ENCODE data around the gene DZIP3. TPM values are rescaled to one million over a fixed set of nuclear protein-coding genes. Genes with fewer than 3 reads are reported as not detected.
"Not testable (repeated sequence)": the region's sequence is repeated elsewhere in the genome, so short reads cannot be mapped to it uniquely, and the experiment has no call there.

Gene DZIP3
- total and polyA plus RNA-seq, 7 experiments from 2014 or later, result 4.5 to 17.3 (median 14.5) TPM

- Histone ChIP-seq H3K4me3 (ENCODE audit: low read length) (no peak overlapping the region), H3K27me3 (ENCODE audit: control insufficient read depth in 2 of 2, insufficient read depth in 2 of 2, low read length in 2 of 2) (no peaks in the 10 kb centered on the region), H3K9me3 (ENCODE audit: control insufficient read depth in 2 of 3, low read length in 3 of 3) (no peaks in the 10 kb centered on the region), H3K4me1 (ENCODE audit: control insufficient read depth in 2 of 2, insufficient read depth in 2 of 2, low read length in 2 of 2) (no peaks in the 10 kb centered on the region), H3K36me3 (ENCODE audit: control insufficient read depth in 2 of 3, insufficient read depth in 3 of 3, low read length in 3 of 3) (no peaks in the 10 kb centered on the region), H3K27ac (ENCODE audit: low read depth, low read length) (no peak overlapping the region)
- intact Hi-C loops (cut with micrococcal nuclease), result no loop called here
- no peak overlapping the region for H3K4me3 Mint-ChIP-seq
- H3K9me3 Mint-ChIP-seq, result no peaks in the 10 kb centered on the region
- H3K36me3 Mint-ChIP-seq, result peaks cover 9 to 53% (median 35%) of the 10 kb centered on the region in 5 donors
- no peak for DNase-seq
- CTCF ChIA-PET, result no interaction called here
- no peaks in the 10 kb centered on the region for H3K27me3 Mint-ChIP-seq
- ATAC-seq, result no peak
- peaks cover 0 to 8% (median 0%) of the 10 kb centered on the region in 7 donors for H3K4me1 Mint-ChIP-seq
- POLR2A ChIA-PET, result no interaction called here
- H3K27ac Mint-ChIP-seq, result no peak overlapping the region
Observed at GRCh38 chr3:108673988-108674661, 84.6 kb downstream of the DZIP3 start.

DNA sequence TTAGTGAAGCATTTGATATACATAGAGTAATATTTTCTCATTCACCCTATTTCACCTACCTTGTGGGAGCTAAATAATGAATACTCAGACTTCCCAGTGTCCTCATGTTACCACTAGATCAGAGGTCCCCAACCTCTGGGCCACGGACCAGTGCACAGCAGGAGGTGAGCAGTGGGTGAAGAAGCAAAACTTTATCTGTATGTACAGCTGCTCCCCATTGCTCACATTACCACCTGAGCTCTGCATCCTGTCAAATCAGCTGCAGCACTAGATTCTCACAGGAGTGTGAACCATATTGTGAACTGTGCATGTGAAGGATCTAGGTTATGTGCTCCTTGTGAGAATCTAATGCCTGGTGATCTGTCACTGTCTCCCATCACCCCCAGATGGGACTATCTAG lies 88.3 kb downstream of the DZIP3 start:
- ChIA-PET CTCF (interaction anchor here (1.1 kb wide), 1 partner anchor 15 kb away, joined by 3 read pairs; no protein-coding TSS in a partner anchor), POLR2A (no interaction called here)
- DNase-seq (no peak), ATAC-seq (no peak)
- Mint-ChIP-seq H3K4me3 (no peak overlapping the region), H3K36me3 (peaks cover 0 to 55% (median 31%) of the 10 kb centered on the region in 5 donors), H3K27me3 (no peaks in the 10 kb centered on the region), H3K27ac (no peak overlapping the region), H3K9me3 (peaks cover 0 to 2% (median 0%) of the 10 kb centered on the region in 11 donors), H3K4me1 (peaks cover 0 to 6% (median 0%) of the 10 kb centered on the region in 7 donors)
- H3K9me3 ChIP-seq (ENCODE audit: control insufficient read depth in 2 of 3, low read length in 3 of 3), result no peaks in the 10 kb centered on the region
- no peaks in the 10 kb centered on the region for H3K4me1 ChIP-seq (ENCODE audit: control insufficient read depth in 2 of 2, insufficient read depth in 2 of 2, low read length in 2 of 2)
- H3K4me3 ChIP-seq (ENCODE audit: low read length), result no peak overlapping the region
- intact Hi-C loops (cut with micrococcal nuclease), result no loop called here
- H3K36me3 ChIP-seq (ENCODE audit: control insufficient read depth in 2 of 3, insufficient read depth in 3 of 3, low read length in 3 of 3), result no peaks in the 10 kb centered on the region
- H3K27me3 ChIP-seq (ENCODE audit: control insufficient read depth in 2 of 2, insufficient read depth in 2 of 2, low read length in 2 of 2), result no peaks in the 10 kb centered on the region
- no peak overlapping the region for H3K27ac ChIP-seq (ENCODE audit: low read depth, low read length)

GRCh38 chr3:108692286-108692685 lies 102.8 kb downstream of the DZIP3 start:
- H3K27me3 ChIP-seq (ENCODE audit: control insufficient read depth in 2 of 2, insufficient read depth in 2 of 2, low read length in 2 of 2); POLR2A ChIA-PET; H3K4me1 ChIP-seq (ENCODE audit: control insufficient read depth in 2 of 2, insufficient read depth in 2 of 2, low read length in 2 of 2); H3K4me1 Mint-ChIP-seq; H3K4me3 ChIP-seq (ENCODE audit: low read length); DNase-seq; ATAC-seq; CTCF ChIA-PET; H3K9me3 ChIP-seq (ENCODE audit: control insufficient read depth in 2 of 3, low read length in 3 of 3); intact Hi-C loops (cut with micrococcal nuclease); H3K27me3 Mint-ChIP-seq; H3K27ac ChIP-seq (ENCODE audit: low read depth, low read length); H3K4me3 Mint-ChIP-seq: not testable (repeated sequence)
- peaks cover 23 to 77% (median 62%) of the 10 kb centered on the region in 5 donors for H3K36me3 Mint-ChIP-seq
- peaks cover 4 to 19% (median 8%) of the 10 kb centered on the region in 11 donors for H3K9me3 Mint-ChIP-seq
- peak overlapping the region in 1 of 9 donors; percentile 47 for H3K27ac Mint-ChIP-seq
- H3K36me3 ChIP-seq (ENCODE audit: control insufficient read depth in 2 of 3, insufficient read depth in 3 of 3, low read length in 3 of 3), result peaks cover 0 to 17% (median 14%) of the 10 kb centered on the region in 3 experiments

GRCh38 chr3:108698461-108698860 lies 108.9 kb downstream of the DZIP3 start:
- ChIA-PET CTCF (no interaction called here), POLR2A (no interaction called here)
- no peaks in the 10 kb centered on the region for H3K36me3 ChIP-seq (ENCODE audit: control insufficient read depth in 2 of 3, insufficient read depth in 3 of 3, low read length in 3 of 3)
- H3K4me3 Mint-ChIP-seq, result no peak overlapping the region
- H3K27ac Mint-ChIP-seq, result no peak overlapping the region
- H3K27me3 Mint-ChIP-seq, result no peaks in the 10 kb centered on the region
- no peaks in the 10 kb centered on the region for H3K27me3 ChIP-seq (ENCODE audit: control insufficient read depth in 2 of 2, insufficient read depth in 2 of 2, low read length in 2 of 2)
- H3K36me3 Mint-ChIP-seq, result peaks cover 8 to 34% (median 23%) of the 10 kb centered on the region in 5 donors
- H3K4me1 Mint-ChIP-seq, result no peaks in the 10 kb centered on the region
- H3K4me3 ChIP-seq (ENCODE audit: low read length), result no peak overlapping the region
- DNase-seq (no peak), ATAC-seq (no peak)
- no peak overlapping the region for H3K27ac ChIP-seq (ENCODE audit: low read depth, low read length)
- H3K9me3 ChIP-seq (ENCODE audit: control insufficient read depth in 2 of 3, low read length in 3 of 3), result no peaks in the 10 kb centered on the region
- H3K4me1 ChIP-seq (ENCODE audit: control insufficient read depth in 2 of 2, insufficient read depth in 2 of 2, low read length in 2 of 2), result no peaks in the 10 kb centered on the region
- H3K9me3 Mint-ChIP-seq, result peaks cover 2 to 24% (median 9%) of the 10 kb centered on the region in 11 donors
- intact Hi-C loops (cut with micrococcal nuclease), result no loop called here

- no peak for ATAC-seq
- no peak overlapping the region for H3K27ac Mint-ChIP-seq
- H3K36me3 Mint-ChIP-seq, result peaks cover 0 to 21% (median 15%) of the 10 kb centered on the region in 5 donors
- H3K4me1 ChIP-seq (ENCODE audit: control insufficient read depth in 2 of 2, insufficient read depth in 2 of 2, low read length in 2 of 2), result no peaks in the 10 kb centered on the region
- ChIA-PET POLR2A (no interaction called here), CTCF (interaction anchor here (0.6 kb wide), 1 partner anchor 36 kb away, joined by 3 read pairs; no protein-coding TSS in a partner anchor)
- no peaks in the 10 kb centered on the region for H3K36me3 ChIP-seq (ENCODE audit: control insufficient read depth in 2 of 3, insufficient read depth in 3 of 3, low read length in 3 of 3)
- no peak overlapping the region for H3K4me3 Mint-ChIP-seq
- H3K27me3 Mint-ChIP-seq, result peaks cover 0 to 1% (median 0%) of the 10 kb centered on the region in 5 donors
- H3K9me3 Mint-ChIP-seq, result peaks cover 6 to 35% (median 13%) of the 10 kb centered on the region in 11 donors
- H3K4me1 Mint-ChIP-seq, result no peaks in the 10 kb centered on the region
- peaks cover 0 to 6% (median 0%) of the 10 kb centered on the region in 3 experiments for H3K9me3 ChIP-seq (ENCODE audit: control insufficient read depth in 2 of 3, low read length in 3 of 3)
- H3K4me3 ChIP-seq (ENCODE audit: low read length), result no peak overlapping the region
- no peak for DNase-seq
- no peak overlapping the region for H3K27ac ChIP-seq (ENCODE audit: low read depth, low read length)
- no peaks in the 10 kb centered on the region for H3K27me3 ChIP-seq (ENCODE audit: control insufficient read depth in 2 of 2, insufficient read depth in 2 of 2, low read length in 2 of 2)
- intact Hi-C loops (cut with micrococcal nuclease), result no loop called here
Observed at GRCh38 chr3:108705045-108705444, 115.5 kb downstream of the DZIP3 start.

DNA sequence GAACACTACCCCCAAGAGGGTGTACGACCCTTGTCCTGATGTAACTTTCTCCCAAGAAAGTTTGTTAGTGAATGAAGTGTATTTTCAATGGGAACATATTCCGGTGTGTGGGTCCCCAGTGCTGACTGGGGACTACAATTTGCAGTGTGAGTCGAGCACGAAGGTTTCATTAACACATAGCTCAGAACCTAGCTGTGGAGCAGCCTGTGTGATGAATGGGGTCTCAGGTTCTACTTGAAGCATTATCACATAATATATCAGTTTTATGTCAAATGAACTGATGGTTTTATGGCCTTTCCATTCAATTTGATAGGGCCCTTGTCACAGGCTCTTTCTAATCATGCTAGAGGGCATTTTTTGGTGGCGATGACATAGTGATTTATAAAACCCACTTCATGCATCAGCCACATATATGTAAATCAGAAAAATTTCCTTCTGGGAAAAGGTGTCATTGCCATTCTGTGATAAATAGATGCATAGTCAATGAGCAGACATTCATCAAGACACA lies 123.5 kb downstream of the DZIP3 start:
- intact Hi-C loops (cut with micrococcal nuclease), result no loop called here
- no peak overlapping the region for H3K27ac Mint-ChIP-seq
- ChIA-PET CTCF (no interaction called here), POLR2A (no interaction called here)
- no peaks in the 10 kb centered on the region for H3K9me3 Mint-ChIP-seq
- no peak overlapping the region for H3K4me3 ChIP-seq (ENCODE audit: low read length)
- no peaks in the 10 kb centered on the region for H3K27me3 ChIP-seq (ENCODE audit: control insufficient read depth in 2 of 2, insufficient read depth in 2 of 2, low read length in 2 of 2)
- no peak for DNase-seq
- H3K4me3 Mint-ChIP-seq, result no peak overlapping the region
- no peaks in the 10 kb centered on the region for H3K36me3 Mint-ChIP-seq
- H3K27me3 Mint-ChIP-seq, result peaks cover 0 to 6% (median 0%) of the 10 kb centered on the region in 5 donors
- no peaks in the 10 kb centered on the region for H3K4me1 ChIP-seq (ENCODE audit: control insufficient read depth in 2 of 2, insufficient read depth in 2 of 2, low read length in 2 of 2)
- no peak for ATAC-seq
- H3K36me3 ChIP-seq (ENCODE audit: control insufficient read depth in 2 of 3, insufficient read depth in 3 of 3, low read length in 3 of 3), result no peaks in the 10 kb centered on the region
- no peaks in the 10 kb centered on the region for H3K4me1 Mint-ChIP-seq
- H3K9me3 ChIP-seq (ENCODE audit: control insufficient read depth in 2 of 3, low read length in 3 of 3), result no peaks in the 10 kb centered on the region
- H3K27ac ChIP-seq (ENCODE audit: low read depth, low read length), result no peak overlapping the region

GRCh38 chr3:108713816-108714215 lies 124.3 kb downstream of the DZIP3 start:
- ChIA-PET POLR2A (no interaction called here), CTCF (no interaction called here)
- Mint-ChIP-seq H3K27ac (no peak overlapping the region), H3K9me3 (no peaks in the 10 kb centered on the region), H3K4me1 (no peaks in the 10 kb centered on the region), H3K36me3 (no peaks in the 10 kb centered on the region), H3K27me3 (peaks cover 0 to 10% (median 0%) of the 10 kb centered on the region in 5 donors), H3K4me3 (no peak overlapping the region)
- no peak overlapping the region for H3K4me3 ChIP-seq (ENCODE audit: low read length)
- no peak overlapping the region for H3K27ac ChIP-seq (ENCODE audit: low read depth, low read length)
- H3K27me3 ChIP-seq (ENCODE audit: control insufficient read depth in 2 of 2, insufficient read depth in 2 of 2, low read length in 2 of 2), result no peaks in the 10 kb centered on the region
- no peaks in the 10 kb centered on the region for H3K9me3 ChIP-seq (ENCODE audit: control insufficient read depth in 2 of 3, low read length in 3 of 3)
- no peak for ATAC-seq
- no peaks in the 10 kb centered on the region for H3K4me1 ChIP-seq (ENCODE audit: control insufficient read depth in 2 of 2, insufficient read depth in 2 of 2, low read length in 2 of 2)
- intact Hi-C loops (cut with micrococcal nuclease), result no loop called here
- no peaks in the 10 kb centered on the region for H3K36me3 ChIP-seq (ENCODE audit: control insufficient read depth in 2 of 3, insufficient read depth in 3 of 3, low read length in 3 of 3)
- DNase-seq, result no peak

Measured in naive thymus-derived CD4-positive, alpha-beta T cell (primary cell).